Measurements from ENCODE around the gene GPSM1. TPM values are rescaled to one million over a fixed set of nuclear protein-coding genes. Genes with fewer than 3 reads are reported as not detected.
A peak's percentile ranks its signal among the peaks of the same experiment; 100 is the strongest.

Gene GPSM1
- total RNA-seq, 2 donors from 2014 or later = 2.3 to 3.4 TPM

DNA sequence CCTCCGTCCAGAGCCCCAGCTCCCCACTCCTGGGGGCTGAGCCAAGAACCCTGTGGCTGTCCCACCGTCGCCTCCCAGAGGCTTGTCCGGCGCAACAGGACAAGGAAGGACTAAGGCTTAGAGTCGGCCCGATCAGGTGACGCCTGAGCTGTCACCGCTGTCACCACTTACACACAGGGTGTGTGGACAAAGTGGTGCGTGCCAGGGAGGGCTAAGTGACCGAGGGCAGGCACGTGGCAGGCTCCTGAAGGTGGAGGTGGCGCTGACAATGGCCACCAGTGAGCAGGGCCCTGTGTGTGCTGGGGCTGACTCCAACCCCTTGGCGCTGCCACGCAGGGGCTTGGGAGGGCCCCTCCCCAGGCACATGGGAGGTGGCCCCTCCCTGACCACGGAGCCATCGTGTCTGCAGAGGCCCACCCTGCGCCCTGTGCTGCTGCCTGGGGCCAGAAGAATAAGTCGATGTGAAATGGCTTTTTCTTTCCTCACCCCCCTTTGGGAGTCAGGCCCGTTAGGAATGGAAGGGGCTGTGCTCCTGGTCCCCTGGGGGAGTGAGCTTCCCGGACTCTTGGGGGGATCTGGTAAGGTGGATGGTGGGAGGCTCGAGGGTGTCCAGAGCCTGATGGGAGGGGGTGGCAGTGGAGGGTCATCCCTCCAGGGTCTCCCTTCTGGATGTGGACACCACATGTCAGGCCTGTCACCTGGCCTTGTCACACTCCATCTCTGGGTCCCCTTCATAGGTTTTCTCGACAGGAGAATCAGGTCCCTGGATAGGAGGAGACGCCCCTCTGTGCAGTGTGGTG lies 2.6 kb upstream of the GPSM1 start:
- no peaks in the 10 kb centered on the region for H3K9me3 ChIP-seq

DNA sequence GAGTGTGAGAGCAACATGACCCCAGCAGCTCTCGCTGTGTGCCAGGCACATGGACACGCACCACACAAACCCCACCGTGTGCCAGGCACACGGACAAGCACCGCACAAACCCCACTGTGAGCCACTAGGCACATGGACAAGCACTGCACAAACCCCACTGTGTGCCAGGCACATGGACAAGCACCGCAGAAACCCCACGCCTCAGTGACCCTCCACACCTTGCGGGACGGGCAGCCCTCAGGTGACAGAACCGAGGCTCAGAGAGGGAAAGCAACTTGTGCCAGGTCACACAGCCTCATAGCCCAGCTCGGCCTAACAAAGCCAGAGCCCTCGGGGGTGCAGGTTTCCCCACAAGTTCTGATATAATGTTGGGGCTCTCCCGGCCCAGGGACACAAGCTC lies 2.0 kb upstream of the GPSM1 start:
- TF ChIP-seq, protein P1, sequence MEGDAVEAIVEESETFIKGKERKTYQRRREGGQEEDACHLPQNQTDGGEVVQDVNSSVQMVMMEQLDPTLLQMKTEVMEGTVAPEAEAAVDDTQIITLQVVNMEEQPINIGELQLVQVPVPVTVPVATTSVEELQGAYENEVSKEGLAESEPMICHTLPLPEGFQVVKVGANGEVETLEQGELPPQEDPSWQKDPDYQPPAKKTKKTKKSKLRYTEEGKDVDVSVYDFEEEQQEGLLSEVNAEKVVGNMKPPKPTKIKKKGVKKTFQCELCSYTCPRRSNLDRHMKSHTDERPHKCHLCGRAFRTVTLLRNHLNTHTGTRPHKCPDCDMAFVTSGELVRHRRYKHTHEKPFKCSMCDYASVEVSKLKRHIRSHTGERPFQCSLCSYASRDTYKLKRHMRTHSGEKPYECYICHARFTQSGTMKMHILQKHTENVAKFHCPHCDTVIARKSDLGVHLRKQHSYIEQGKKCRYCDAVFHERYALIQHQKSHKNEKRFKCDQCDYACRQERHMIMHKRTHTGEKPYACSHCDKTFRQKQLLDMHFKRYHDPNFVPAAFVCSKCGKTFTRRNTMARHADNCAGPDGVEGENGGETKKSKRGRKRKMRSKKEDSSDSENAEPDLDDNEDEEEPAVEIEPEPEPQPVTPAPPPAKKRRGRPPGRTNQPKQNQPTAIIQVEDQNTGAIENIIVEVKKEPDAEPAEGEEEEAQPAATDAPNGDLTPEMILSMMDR (IDR thresholded peaks at IDR 0.05) = no peak
- peaks cover 10% of the 10 kb centered on the region for H3K27me3 ChIP-seq
- no peaks in the 10 kb centered on the region for H3K4me1 ChIP-seq
- no peak for DNase-seq
- H3K9ac ChIP-seq (ENCODE audit: low read depth in 2 of 2, low read length in 2 of 2) = peak overlapping the region in 1 of 2 donors; percentile 12
- no peaks in the 10 kb centered on the region for H3K9me3 ChIP-seq
- no peak overlapping the region for H3K27ac ChIP-seq
- intact Hi-C loops (cut with DNase I) = no loop called here
- no peaks in the 10 kb centered on the region for H3K36me3 ChIP-seq
- H3K4me3 ChIP-seq = no peak overlapping the region

More for the DNA sequence above, 2.6 kb upstream of the GPSM1 start:
- intact Hi-C loops (cut with DNase I) = no loop called here
- Histone ChIP-seq H3K4me3 (no peak overlapping the region), H3K4me1 (no peaks in the 10 kb centered on the region), H3K27ac (no peak overlapping the region), H3K9ac (ENCODE audit: low read depth in 2 of 2, low read length in 2 of 2) (no peak overlapping the region), H3K27me3 (peaks cover 10% of the 10 kb centered on the region), H3K36me3 (no peaks in the 10 kb centered on the region)
- DNase-seq = no peak
- TF ChIP-seq, protein P1 (IDR thresholded peaks at IDR 0.05) = no peak

DNA sequence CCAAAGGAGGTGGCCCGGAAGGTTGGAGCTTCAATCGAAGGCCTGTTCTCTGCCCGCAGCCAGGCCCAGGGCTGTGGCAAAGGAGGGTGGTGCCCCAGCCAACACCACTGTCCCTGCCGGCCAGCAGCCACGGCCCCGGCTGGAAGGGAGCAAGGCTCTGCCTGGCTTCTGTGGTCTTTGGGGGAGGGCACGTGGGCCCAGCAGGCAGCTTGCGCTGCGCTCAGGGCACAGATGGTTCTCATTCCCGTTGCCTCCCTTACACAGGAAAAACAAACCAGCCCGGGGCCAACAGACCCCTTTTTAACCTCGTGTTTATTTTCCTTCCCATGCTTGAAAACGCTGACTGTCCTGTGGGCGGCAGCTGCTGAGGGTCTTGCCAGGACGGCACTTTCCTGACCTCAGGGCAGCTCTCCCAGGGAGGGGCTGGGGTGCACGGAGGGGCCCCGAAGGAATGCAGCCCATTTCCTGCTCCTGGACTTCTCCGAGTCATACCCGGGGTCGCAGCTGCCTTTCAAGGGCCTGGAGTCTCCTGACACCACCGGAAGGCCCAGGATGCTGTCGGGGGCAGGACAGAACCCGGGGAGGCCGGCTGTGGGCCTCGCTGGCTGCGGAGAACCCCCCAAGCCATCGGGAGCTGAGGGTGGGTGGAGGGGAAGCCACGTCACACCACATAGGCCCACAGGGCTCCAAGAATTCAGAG lies 1.1 kb upstream of the GPSM1 start:
- no peak for DNase-seq
- H3K4me3 ChIP-seq = no peak overlapping the region
- H3K9me3 ChIP-seq = no peaks in the 10 kb centered on the region
- TF ChIP-seq, protein P1 (IDR thresholded peaks at IDR 0.05) = no peak
- H3K4me1 ChIP-seq = no peaks in the 10 kb centered on the region
- peaks cover 10% of the 10 kb centered on the region for H3K27me3 ChIP-seq
- H3K9ac ChIP-seq (ENCODE audit: low read depth in 2 of 2, low read length in 2 of 2) = peak overlapping the region; percentile 24 to 51
- H3K27ac ChIP-seq = peak overlapping the region; percentile 59
- H3K36me3 ChIP-seq = no peaks in the 10 kb centered on the region
- intact Hi-C loops (cut with DNase I) = no loop called here

DNA sequence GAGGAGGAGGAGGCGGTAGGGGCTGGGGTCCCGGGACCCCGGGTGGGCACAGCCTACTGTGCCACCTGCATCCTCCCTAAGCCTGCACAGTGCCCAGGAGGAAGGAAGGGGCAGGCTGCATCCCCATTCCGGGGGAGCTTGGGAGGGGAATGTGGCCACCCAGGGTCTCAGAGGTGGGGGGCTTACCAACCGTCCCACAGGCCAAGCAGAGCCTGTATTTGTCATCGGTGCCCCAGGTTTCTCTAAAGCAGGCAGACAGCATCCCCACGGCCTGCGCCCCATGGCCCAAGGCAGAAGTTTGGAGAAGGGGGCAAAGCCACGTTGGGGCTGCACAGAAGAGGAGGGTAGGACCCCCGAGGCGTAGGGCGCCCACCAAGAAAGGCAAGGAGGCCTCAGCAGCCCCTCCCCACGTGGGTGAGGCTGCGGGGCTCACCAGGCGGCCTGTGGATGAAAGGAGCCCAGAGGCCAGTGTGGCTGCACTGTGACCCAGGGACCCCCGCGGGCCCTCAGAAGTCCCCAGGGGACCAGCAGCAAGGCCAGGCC lies 507 bp upstream of the GPSM1 start:
- Histone ChIP-seq H3K4me3 (no peak overlapping the region), H3K4me1 (no peaks in the 10 kb centered on the region), H3K9ac (ENCODE audit: low read depth in 2 of 2, low read length in 2 of 2) (peak overlapping the region; percentile 50 to 51), H3K27me3 (peaks cover 10% of the 10 kb centered on the region), H3K36me3 (no peaks in the 10 kb centered on the region), H3K27ac (peak overlapping the region; percentile 59), H3K9me3 (no peaks in the 10 kb centered on the region)
- intact Hi-C loops (cut with DNase I) = no loop called here
- TF ChIP-seq, protein P1 (IDR thresholded peaks at IDR 0.05) = no peak
- no peak for DNase-seq

DNA sequence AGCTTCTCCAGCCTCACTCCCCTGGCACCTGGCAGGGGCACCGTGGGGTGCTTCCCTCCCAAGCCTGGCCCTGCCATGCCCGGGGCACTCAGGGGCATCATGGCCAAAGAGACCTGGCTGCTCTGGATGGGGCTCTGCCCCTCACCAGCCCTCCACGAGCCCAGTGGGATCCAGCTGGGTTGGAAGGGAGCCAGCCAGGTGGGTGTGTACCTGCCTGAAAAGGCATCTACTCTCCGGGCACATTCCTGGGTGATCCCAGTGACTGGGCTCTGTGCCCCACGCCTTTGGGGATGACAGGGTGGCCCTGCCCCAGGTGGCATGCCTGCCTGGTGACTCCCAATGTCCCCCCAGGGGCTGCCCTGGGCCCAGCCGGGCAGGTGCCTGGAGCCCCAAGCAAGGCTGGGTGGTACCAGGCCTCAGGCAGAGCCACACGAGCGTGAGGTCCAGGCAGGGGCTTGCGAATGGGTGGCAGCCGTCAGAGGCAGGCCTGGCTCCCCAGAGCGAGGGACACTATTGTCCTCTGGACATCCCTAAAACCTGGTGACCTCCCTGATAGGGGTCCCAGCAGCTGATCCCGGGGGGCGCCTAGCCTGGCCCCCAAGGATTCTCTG lies 777 bp downstream of the GPSM1 start:
- no peaks in the 10 kb centered on the region for H3K4me1 ChIP-seq
- no peak for DNase-seq
- H3K9me3 ChIP-seq = no peaks in the 10 kb centered on the region

More for the DNA sequence above, 777 bp downstream of the GPSM1 start:
- Histone ChIP-seq H3K9ac (ENCODE audit: low read depth in 2 of 2, low read length in 2 of 2) (peak overlapping the region; percentile 51 to 71), H3K36me3 (no peaks in the 10 kb centered on the region), H3K27me3 (peaks cover 10% of the 10 kb centered on the region), H3K4me3 (peak overlapping the region; percentile 45), H3K27ac (no peak overlapping the region)
- TF ChIP-seq, protein P1 (IDR thresholded peaks at IDR 0.05) = no peak
- intact Hi-C loops (cut with DNase I) = no loop called here
